NCI-H69 (cell line): ENCODE measurements around the gene LMX1B.
A peak's percentile ranks its signal among the peaks of the same experiment; 100 is the strongest.

Experiments
- DNase-seq: peaks from one replicate; lab custom pipeline; 2025; lab: John Stamatoyannopoulos, UW

The LMX1B gene

DNA sequence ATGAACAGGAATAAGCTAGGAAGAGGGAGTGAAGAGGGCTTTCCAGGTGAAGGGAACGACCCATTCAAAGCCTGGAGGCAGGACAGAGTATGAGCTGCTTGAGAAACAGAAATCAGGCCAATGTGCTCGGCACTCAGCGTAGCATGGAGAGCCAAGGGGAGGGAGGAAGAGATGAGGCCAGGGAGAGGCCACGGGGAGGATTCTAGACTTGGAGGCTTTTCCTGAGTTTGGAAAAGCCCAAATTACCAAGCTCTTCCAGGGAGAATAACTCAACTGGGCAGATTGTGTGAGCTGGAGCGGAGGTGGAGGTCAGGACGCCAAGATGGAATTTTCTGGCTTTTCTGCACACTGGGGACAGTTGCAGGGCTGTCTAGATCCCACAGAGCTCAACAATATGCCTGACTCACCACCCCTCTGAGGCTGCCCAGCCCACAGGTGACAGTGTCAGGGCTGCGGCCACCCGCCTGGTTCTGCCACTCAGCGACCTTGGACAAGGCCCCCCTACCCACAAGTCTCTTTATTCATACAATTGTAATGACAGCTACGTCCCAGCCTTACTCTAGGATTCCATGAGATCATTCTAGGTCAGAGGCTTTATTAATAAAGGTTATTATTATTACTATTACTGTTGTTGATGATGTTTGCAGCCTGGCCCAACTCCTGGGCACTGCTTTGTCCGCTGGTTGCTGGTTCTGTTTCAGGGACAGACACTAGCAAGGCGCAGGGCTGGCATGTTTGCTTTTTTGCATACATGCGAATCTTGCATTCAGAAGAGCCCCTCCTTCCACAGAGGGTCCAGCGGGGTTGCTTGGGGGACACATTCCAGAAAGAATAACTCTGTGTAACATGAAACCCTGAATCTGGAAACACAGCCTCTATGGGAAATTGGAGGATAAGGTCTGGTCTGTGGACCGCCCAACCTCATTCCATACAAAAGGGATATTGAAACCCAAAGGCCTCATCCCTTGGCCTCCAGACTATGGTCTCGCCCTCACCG lies 9.4 kb upstream of the LMX1B start:
- no peak for DNase-seq

DNA sequence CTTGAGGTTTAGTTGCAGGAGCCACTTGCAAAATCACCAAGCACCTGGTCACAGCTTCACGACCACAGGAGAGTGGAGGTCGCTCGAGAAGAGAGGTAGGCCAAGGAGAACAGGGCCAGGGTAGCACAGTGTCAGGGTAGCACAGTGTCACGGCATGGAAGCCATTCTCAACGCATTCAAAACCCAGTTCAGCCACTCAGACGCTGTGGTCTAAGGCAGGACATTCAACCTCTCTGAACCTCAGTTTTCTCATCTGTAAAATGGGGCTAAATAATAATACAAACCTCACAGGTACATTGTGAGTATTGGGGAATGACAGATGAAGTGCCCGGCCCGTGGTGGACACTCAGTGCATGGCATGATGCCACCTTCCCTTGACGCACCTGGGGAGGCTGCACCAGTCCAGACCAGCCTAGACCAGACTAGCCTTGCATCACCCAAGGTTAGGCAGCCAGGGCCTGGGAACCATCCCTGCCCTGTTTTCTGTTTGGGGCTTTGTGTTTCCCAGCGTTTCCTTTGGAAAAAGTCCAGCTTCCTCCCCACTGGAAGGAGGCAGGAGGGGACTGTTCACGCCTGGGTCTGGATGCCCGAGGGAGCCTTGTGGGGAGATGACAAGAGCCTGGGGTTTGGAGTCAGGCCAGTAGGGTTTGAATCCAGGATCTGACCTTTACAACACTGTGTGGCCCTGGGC lies 7.8 kb upstream of the LMX1B start:
- no peak for DNase-seq

DNA sequence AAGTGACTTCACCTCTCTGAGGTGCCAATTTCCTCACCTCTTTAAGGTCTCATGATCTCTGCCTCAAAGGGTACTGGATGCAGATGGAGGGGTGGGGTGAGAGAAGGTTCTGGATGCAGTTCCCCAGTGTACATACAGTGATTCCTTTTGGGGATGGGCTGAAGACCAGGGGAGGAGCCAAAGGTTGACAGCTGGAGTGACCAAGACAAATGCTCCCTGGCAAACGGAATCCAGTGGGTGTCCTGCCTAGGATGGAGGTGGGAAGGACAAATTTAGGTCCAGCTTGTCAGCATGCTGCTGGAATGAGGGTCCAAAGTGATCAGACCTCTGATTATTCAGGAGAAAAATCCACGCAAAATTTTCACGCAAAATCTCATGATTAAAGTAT lies 7.3 kb upstream of the LMX1B start:
- DNase-seq, result no peak

- DNase-seq, result no peak
These were observed 6.6 kb upstream of the LMX1B start for GRCh38 chr9:126607086-126607485.

- DNase-seq, result peak; percentile 16
These were observed 6.0 kb upstream of the LMX1B start for GRCh38 chr9:126607731-126608130.

DNA sequence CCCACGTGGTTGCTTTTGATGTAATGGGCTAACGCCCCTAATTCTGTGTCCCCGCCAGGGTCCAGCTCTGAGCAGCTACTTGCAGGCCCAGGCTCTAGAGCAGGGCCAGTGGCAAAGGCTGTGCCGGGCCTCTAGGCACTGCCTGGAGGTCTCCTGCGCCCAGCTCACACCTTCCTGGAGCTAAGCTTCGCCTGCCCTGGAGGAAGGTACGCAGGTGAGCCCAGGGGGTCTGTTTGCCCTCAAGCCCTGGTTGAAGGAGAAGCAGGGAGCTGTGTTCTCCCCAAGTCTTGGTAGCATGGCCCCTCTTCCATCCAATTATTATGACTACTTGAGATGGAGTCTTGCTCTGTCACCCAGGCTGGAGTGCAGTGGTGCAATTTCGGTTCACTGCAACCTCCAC lies 5.2 kb upstream of the LMX1B start:
- DNase-seq, result no peak

GRCh38 chr9:126609191-126609590 lies 4.5 kb upstream of the LMX1B start:
- DNase-seq, result no peak

- DNase-seq, result no peak
These were observed 3.9 kb upstream of the LMX1B start for GRCh38 chr9:126609711-126610388.

DNA sequence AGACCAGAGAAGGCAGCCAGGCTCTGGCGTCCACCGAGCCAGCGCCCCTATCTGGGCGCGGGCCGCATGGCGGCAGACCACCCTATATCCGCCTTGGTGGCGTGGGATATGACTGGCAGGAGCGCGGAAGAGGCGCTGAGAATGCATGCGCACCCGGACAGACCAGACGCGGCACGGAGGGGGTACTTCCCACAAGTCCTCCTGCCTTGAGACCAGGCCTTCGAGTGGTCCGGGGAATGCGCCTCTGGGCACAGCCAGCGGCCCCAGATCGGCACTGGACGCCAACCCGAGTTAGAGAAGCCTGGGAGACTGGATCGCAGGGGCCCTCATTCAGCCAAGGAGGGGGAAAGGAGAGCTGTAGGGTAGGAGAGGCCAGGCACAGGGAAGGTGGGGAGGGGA lies 2.5 kb upstream of the LMX1B start:
- no peak for DNase-seq

DNA sequence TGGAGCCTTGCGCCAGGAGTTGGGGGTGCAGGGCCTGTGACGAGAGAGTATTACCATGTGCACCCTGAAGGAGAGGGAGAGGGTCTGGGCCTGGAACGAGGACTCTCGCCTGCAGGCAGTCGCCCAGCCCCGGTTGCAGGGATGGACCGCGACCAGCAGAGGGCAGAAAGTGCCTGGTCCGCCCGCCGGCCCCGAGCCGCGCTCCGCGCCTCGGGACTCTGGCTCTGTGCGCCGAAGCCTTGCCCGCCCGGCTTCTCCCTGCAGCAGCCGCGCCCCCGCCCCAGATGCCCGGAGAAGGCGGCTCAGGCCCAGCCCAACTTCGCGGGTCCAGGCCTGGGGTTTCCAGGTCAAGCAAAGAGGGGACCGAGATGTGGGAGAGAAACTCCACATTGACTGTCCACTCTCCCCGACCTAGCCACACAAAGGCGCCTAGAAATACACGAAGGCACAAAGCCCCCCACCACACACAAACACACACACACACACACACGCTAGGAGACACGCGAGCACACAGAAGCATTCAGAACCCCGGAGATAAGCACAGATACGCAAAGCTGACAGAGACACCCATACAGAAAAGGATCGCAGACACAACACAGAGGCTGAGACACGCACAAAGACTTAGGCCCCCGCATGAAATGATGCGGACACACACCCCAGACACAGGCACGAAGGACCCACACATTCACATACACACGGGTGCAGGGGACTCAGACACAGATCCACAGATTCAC lies 2.0 kb upstream of the LMX1B start:
- DNase-seq, result peak; percentile 79

GRCh38 chr9:126612326-126612812 lies 1.4 kb upstream of the LMX1B start:
- peak; percentile 48 for DNase-seq

DNA sequence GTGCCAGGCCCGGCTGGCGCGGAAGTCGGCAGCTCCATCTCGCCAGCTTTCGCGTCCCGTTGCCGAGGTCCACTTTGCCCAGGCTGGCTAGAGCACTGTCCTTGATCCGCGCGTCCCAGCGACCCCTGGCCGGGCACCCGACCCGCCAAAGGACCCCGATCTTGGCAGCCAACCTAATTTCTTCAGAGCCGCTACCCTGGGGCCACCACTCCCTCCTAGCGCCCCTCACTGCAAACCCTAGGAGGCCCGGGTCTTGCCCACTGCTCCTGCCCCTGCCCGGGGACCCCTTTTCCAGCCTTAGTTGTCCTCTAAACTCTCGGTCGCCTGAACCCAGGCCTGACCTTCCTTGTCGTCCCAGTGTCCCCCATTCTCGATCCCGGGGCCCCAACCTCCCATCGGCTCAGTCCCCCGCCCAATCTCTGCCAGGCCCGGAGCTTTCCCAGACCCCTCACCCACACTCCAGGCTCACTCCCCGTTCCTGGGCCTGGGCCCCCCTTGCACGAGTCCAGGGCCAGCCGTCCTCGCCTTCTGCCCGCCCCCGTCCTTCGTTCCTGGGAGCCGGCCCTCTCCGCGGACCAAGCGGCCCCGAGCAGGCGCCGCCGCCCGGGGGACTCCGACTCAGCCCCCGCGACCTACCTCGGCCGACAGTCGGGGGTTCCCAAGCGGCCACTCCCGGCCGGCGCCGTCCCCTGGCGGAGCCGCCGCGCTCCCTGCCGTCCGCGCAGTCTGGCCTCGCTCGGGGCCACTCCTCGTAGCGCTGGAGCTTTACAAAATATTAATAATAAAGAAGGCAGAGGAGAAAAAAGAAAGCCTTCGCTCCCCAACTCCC lies 701 bp upstream of the LMX1B start:
- no peak for DNase-seq

DNA sequence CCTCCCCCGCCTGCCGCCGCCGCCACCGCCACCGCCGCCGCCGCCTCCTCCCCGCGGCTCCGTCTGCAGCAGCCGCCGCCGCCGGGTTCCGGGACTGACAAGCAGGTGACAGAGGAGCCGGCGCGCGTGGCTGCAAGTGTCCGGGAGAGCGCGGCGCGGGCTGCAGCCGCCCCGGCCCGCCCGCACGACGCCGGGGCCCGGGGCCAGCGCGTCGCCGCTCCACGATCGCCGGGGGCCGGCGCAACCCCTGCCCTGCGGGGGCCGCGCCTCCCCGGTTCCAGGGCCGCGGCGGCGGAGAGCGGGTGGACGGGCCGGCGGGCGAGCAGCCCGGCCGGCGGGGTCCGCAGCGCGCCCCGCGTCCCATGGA lies 343 bp downstream of the LMX1B start:
- DNase-seq, result peak; percentile 67

GRCh38 chr9:126614455-126615244 lies 922 bp downstream of the LMX1B start:
- no peak for DNase-seq

DNA sequence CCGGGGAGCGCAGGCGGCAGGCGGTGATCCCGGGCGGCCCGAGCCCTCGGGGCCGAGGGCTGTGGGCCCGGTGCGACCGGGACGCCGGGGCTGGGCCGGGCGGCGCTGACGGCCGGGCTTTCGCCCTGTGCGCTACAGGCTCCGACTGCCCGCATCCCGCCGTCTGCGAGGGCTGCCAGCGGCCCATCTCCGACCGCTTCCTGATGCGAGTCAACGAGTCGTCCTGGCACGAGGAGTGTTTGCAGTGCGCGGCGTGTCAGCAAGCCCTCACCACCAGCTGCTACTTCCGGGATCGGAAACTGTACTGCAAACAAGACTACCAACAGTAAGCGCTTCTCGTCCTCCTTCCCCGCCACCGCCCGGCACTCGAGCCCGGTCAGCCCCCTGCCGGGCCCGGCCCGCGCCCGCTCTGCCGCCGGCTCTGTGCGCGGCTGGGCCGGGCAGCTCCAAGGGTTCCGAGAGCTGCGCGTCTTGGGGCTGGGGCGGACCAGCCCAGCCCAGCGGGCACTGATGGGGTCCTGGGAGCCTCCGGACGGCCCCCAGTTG lies 1.6 kb downstream of the LMX1B start:
- DNase-seq, result peak; percentile 73

GRCh38 chr9:126615791-126616447 lies 2.2 kb downstream of the LMX1B start:
- DNase-seq, result no peak

DNA sequence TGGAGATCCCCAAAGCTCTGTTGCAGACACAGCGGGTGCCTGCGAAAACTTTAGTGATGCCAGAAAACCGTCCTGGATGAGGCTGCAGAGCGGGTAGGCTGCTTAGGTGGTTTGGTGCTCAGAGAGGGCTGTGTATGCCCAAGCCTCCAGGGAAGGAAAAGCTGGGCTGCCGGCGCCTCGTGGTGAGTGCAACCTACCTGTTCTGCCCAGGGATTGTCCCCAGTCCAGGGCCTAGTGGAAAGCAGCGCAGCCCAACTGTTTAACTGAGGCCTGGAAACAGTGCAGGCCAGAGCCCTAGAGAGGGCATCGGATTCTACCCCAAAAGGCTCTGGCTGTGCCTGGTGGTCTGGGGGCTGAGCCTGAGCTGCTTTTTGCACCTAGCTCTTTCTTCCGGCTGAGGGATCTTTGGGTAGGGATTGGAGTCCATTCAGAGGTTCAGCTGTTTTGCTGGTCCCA lies 2.8 kb downstream of the LMX1B start:
- no peak for DNase-seq

GRCh38 chr9:126617003-126617822 lies 3.5 kb downstream of the LMX1B start:
- DNase-seq, result no peak
